NCI-H1105 (cell line): ENCODE measurements around the gene PCDHGA6.
"Not testable (repeated sequence)": the region's sequence is repeated elsewhere in the genome, so short reads cannot be mapped to it uniquely, and the experiment has no call there.

ENCODE experiments used
- DNase-seq: peaks from one replicate; lab custom pipeline; 2025; lab: John Stamatoyannopoulos, UW

The PCDHGA6 gene

GRCh38 chr5:141394401-141395187, 20.9 kb downstream of the PCDHGA6 start:
- DNase-seq = not testable (repeated sequence)

- not testable (repeated sequence) for DNase-seq
Observed at GRCh38 chr5:141397756-141398551, 24.3 kb downstream of the PCDHGA6 start, which contains the start of gene PCDHGB5. PCDHGB5 (plus strand) TSS chr5:141397947; CDS start chr5:141398128, 181 bp downstream.

- DNase-seq = no peak
Observed at GRCh38 chr5:141398608-141399007, 24.9 kb downstream of the PCDHGA6 start.

DNA sequence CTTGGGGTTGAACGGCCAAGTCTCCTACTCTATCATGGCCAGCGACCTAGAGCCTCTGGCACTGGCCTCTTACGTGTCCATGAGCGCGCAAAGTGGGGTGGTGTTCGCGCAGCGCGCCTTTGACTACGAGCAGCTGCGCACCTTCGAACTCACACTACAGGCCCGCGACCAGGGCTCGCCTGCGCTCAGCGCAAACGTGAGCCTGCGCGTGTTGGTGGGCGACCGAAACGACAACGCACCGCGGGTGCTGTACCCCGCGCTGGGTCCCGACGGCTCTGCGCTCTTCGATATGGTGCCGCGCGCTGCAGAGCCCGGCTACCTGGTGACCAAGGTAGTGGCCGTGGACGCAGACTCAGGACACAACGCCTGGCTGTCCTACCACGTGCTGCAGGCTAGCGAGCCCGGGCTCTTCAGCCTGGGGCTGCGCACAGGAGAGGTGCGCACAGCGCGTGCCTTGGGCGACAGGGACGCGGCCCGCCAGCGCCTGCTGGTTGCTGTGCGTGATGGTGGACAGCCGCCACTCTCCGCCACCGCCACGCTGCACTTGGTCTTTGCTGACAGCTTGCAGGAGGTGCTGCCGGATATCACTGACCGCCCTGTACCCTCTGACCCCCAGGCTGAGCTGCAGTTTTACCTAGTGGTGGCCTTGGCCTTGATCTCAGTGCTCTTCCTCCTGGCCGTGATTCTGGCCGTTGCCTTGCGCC, 26.0 kb downstream of the PCDHGA6 start:
- no peak for DNase-seq

DNA sequence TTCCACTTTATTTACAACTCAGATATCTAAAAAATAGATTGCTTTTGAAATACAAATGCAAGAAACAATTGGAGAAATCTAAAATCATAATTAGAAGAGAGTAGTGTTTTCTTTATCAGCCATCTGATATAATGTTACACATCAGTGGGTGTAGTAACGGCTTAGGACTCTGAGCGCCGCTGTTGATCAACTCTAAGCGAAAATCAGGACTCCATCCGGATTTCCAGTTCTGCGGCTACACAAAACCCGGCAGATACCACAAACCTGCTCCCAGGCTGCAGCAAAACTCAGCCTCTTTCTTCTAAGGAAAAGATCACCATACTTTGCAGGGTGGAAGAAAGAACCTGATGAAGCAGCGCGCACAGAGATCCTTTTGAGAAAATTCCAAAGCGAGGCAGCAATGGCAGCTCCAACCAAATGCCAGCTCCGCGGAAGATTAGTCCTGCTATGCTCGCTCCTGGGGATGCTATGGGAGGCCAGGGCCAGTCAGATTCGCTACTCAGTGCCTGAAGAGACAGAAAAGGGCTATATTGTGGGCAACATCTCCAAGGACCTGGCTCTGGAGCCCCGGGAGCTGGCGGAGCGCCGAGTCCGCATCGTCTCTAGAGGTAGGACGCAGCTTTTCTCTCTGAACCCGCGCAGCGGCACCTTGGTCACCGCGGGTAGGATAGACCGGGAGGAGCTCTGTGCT, 29.0 kb downstream of the PCDHGA6 start, which contains the start of gene PCDHGA9:
TSS of gene PCDHGA9 (plus strand) at position 226 of the 691 bp plus-strand sequence. CDS start at position 401, 175 bp downstream.
- DNase-seq = no peak

GRCh38 chr5:141403387-141403786, 29.7 kb downstream of the PCDHGA6 start:
- no peak for DNase-seq

- DNase-seq = not testable (repeated sequence)
Observed at GRCh38 chr5:141407790-141408505, 34.3 kb downstream of the PCDHGA6 start, which contains the start of gene PCDHGB6. PCDHGB6 (plus strand) TSS chr5:141408021; CDS start chr5:141408203, 182 bp downstream.

GRCh38 chr5:141409598-141410306, 36.1 kb downstream of the PCDHGA6 start:
- DNase-seq = no peak

DNA sequence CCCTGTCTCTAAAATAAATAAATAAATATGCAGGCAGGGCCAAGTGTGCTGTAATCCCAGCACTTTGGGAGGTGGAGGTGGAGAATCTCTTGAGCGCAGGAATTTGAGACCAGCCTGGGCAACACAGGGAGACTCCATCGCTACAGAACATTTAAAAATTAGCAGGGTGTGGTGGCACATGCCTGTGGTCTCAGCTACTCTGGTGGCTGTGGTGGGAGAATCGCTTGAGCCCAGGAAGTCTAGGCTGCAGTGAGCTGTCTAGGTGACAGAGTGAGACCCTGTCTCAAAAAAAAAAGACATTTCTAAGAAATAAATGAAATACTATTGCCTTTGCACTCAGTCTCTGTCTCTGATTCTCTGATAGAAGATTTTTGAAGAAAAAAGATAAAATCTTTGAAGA, 37.9 kb downstream of the PCDHGA6 start:
- DNase-seq = no peak

DNA sequence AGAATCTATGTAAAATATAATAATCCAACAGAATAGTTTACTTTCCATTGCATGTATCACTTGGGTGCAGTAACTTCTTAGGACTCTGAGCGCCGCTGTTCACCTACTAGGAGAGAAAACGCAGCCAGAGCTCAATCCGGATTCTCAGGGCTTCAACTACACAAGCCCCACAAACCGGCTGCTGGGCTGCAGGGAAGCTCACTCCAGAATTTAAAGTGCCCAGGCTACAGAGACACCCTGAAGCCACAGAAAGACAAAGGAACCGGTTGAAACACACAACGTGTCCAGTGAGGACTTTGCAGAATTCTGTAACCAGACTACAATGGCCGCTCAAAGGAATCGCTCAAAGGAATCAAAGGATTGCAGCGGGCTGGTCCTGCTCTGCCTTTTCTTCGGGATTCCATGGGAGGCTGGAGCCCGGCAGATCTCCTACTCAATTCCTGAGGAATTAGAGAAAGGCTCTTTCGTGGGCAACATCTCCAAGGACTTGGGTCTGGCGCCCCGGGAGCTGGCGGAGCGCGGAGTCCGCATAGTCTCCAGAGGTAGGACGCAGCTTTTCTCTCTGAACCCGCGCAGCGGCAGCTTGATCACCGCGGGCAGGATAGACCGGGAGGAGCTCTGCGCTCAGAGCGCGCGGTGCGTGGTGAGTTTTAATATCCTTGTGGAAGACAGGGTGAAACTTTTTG, 39.3 kb downstream of the PCDHGA6 start, which contains the start of gene PCDHGA10:
TSS of gene PCDHGA10 (plus strand) at position 134 of the 686 bp plus-strand sequence. CDS start at position 323, 189 bp downstream.
- DNase-seq = no peak

DNA sequence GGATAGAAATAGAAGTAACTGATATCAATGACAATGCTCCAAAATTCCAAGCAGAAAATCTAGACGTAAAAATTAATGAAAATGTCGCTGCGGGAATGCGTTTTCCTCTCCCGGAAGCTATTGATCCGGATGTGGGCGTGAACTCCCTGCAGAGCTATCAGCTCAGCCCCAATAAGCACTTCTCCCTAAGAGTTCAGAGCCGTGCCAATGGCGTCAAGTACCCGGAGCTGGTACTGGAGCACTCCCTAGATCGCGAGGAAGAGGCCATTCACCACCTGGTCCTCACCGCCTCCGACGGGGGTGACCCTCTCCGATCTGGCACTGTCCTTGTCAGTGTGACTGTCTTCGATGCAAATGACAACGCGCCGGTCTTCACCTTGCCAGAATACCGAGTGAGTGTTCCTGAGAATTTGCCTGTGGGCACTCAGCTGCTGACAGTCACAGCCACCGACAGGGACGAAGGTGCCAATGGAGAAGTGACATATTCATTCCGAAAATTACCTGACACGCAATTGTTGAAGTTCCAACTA, 39.9 kb downstream of the PCDHGA6 start:
- DNase-seq = no peak

GRCh38 chr5:141414548-141415274, 41.0 kb downstream of the PCDHGA6 start:
- not testable (repeated sequence) for DNase-seq

DNA sequence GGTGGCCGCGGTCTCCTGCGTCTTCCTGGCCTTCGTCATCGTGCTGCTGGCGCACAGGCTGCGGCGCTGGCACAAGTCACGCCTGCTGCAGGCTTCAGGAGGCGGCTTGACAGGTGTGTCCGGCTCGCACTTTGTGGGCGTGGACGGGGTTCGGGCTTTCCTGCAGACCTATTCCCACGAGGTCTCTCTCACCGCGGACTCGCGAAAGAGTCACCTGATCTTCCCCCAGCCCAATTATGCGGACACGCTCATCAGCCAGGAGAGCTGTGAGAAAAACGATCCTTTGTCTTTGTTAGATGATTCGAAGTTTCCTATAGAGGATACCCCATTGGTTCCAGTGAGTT, 41.6 kb downstream of the PCDHGA6 start:
- not testable (repeated sequence) for DNase-seq

DNA sequence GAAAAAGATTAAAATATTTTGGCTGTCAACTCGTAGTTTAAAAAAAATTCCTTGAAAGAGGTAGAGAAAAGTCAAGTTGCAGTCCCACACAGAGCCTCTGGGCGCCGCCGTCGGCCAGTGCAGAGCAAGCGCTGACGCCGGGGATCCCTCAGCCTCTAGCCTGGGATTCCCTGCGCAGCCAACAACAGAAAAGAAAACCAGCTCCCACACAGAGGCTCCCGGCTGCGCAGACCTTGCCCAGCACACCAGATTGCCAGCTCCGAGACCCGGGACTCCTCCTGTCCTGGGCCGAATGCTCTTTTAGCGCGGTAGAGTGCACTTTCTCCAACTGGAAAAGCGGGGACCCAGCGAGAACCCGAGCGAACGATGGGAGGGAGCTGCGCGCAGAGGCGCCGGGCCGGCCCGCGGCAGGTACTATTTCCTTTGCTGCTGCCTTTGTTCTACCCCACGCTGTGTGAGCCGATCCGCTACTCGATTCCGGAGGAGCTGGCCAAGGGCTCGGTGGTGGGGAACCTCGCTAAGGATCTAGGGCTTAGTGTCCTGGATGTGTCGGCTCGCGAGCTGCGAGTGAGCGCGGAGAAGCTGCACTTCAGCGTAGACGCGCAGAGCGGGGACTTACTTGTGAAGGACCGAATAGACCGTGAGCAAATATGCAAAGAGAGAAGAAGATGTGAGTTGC, 43.9 kb downstream of the PCDHGA6 start, which contains the start of gene PCDHGB7:
TSS of gene PCDHGB7 (plus strand) at position 184 of the 679 bp plus-strand sequence. CDS start at position 367, 183 bp downstream.
- DNase-seq = peak; percentile 64

DNA sequence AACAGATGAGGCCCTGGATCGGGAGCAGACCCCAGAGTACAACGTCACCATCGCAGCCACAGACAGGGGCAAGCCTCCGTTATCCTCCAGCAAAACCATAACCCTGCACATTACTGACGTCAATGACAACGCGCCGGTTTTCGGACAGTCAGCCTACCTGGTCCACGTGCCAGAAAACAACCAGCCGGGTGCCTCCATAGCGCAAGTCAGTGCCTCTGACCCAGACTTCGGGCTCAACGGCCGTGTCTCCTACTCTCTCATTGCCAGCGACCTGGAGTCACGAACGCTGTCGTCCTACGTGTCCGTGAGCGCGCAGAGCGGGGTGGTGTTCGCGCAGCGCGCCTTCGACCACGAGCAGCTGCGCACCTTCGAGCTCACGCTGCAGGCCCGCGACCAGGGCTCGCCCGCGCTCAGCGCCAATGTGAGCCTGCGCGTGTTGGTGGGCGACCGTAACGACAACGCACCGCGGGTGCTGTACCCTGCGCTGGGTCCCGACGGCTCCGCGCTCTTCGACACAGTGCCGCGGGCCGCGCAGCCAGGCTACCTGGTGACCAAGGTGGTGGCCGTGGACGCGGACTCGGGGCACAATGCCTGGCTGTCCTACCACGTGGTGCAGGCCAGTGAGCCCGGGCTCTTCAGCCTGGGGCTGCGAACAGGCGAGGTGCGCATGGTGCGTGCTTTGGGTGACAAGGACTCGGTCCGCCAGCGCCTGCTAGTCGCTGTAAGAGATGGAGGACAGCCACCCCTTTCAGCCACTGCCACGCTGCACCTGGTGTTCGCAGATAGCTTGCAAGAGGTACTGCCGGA, 45.6 kb downstream of the PCDHGA6 start:
- DNase-seq = no peak

- DNase-seq = no peak
Observed at GRCh38 chr5:141420855-141421488, 47.3 kb downstream of the PCDHGA6 start, which contains the start of gene PCDHGA11. PCDHGA11 (plus strand) TSS chr5:141421051; CDS start chr5:141421228, 177 bp downstream.
